ENCODE results near the gene TMEM19. TPM values are rescaled to one million over a fixed set of nuclear protein-coding genes. Genes with fewer than 3 reads are reported as not detected.

The TMEM19 gene
- total RNA-seq, 1 experiment from 2014 or later: 17.3 TPM

GRCh38 chr12:71730936-71731335 lies 45.1 kb downstream of the TMEM19 start:
- H3K56ac ChIP-seq (ENCODE audit: insufficient read length, low read depth, low read length): no peak overlapping the region
- no peaks in the 10 kb centered on the region for H4K20me1 ChIP-seq (ENCODE audit: control insufficient read depth, insufficient read depth, insufficient read length)
- no peak for TF ChIP-seq CTCF (conservative IDR thresholded peaks at IDR 0.05)
- H3K23me2 ChIP-seq (ENCODE audit: insufficient read length, low read depth, low read length, poor library complexity, severe bottlenecking): no peaks in the 10 kb centered on the region
- H3K4ac ChIP-seq (ENCODE audit: low read depth, low read length): no peak overlapping the region
- H2AK5ac ChIP-seq (ENCODE audit: insufficient read length, low read length): no peak overlapping the region
- no peak overlapping the region for H2BK5ac ChIP-seq (ENCODE audit: insufficient read length, low read length)
- Mint-ChIP-seq H3K27ac (no peak overlapping the region), H3K4me3 (no peak overlapping the region), H3K9me3 (no peaks in the 10 kb centered on the region), H3K4me1 (peaks cover 4 to 5% of the 10 kb centered on the region in 2 experiments; a peak in 3 of 4 replicates), H3K36me3 (ENCODE audit: insufficient read depth in 1 of 3, low read depth in 3 of 3) (no peaks in the 10 kb centered on the region), H3K27me3 (ENCODE audit: low read depth) (no peaks in the 10 kb centered on the region)
- H4K5ac ChIP-seq (ENCODE audit: insufficient read length, low read depth, low read length): no peak overlapping the region
- no peak overlapping the region for H3K18ac ChIP-seq (ENCODE audit: insufficient read length, low read depth, low read length)
- no peak overlapping the region for H2BK12ac ChIP-seq (ENCODE audit: insufficient read length, low read depth, low read length)
- no peaks in the 10 kb centered on the region for H3K9me3 ChIP-seq (ENCODE audit: control insufficient read depth, low read depth, low read length)
- no peak overlapping the region for H3K23ac ChIP-seq (ENCODE audit: insufficient read length, low read depth, low read length)
- H4K8ac ChIP-seq (replicated peaks; ENCODE audit: insufficient read length, low read depth, low read length): no peak overlapping the region
- H2BK120ac ChIP-seq (ENCODE audit: low read depth, low read length, poor library complexity, severe bottlenecking): no peak overlapping the region
- DNase-seq: no peak
- no peaks in the 10 kb centered on the region for H3K79me1 ChIP-seq (ENCODE audit: insufficient read depth, low read depth, low read length, poor library complexity, severe bottlenecking)
- H3T11ph ChIP-seq (ENCODE audit: low read length): no peak overlapping the region
- H2BK15ac ChIP-seq (ENCODE audit: low read depth, low read length): no peak overlapping the region
- H2BK20ac ChIP-seq (ENCODE audit: low read depth, low read length, poor library complexity, severe bottlenecking): no peak overlapping the region
- WGBS (ENCODE audit: extremely low coverage, insufficient read length, low lambda C conversion rate): no CpG with 5 or more reads among the region's 7 CpGs
- no peak overlapping the region for H4K91ac ChIP-seq (ENCODE audit: insufficient read length, low read depth, low read length)
- H3K79me2 ChIP-seq (ENCODE audit: insufficient read depth, low read length): no peaks in the 10 kb centered on the region
- no peaks in the 10 kb centered on the region for H3K27me3 ChIP-seq (ENCODE audit: insufficient read depth, low read length)
- H3K4me1 ChIP-seq (ENCODE audit: insufficient read depth, low read length): no peaks in the 10 kb centered on the region
- H2AFZ ChIP-seq (ENCODE audit: low read length): no peak overlapping the region
- H3K14ac ChIP-seq (ENCODE audit: insufficient read depth, low read length): no peak overlapping the region
- no peak overlapping the region for H3K27ac ChIP-seq (ENCODE audit: insufficient read length, low read depth, low read length)
- H3K9ac ChIP-seq (ENCODE audit: extremely low read depth, insufficient read length, low read length): no peak overlapping the region
- H3K4me2 ChIP-seq (ENCODE audit: insufficient read depth, insufficient read length, low read length): no peak overlapping the region
